GM21515 (cell line): ENCODE measurements around the gene BPIFB6.

Experiments used
- ATAC-seq: cut with Tn5 transposase; IDR thresholded peaks from one replicate; pipeline ENCODE4 v1.9.1; 2021; ENCODE audit not compliant: unreplicated experiment

Gene BPIFB6

GRCh38 chr20:33015700-33016580, 15.5 kb upstream of the BPIFB6 start:
- no peak for ATAC-seq

GRCh38 chr20:33016581-33017109, 14.8 kb upstream of the BPIFB6 start:
- no peak for ATAC-seq

- ATAC-seq = no peak
Measured at GRCh38 chr20:33017542-33017941, 13.9 kb upstream of the BPIFB6 start.

- ATAC-seq = no peak
Measured at GRCh38 chr20:33018169-33018931, 13.1 kb upstream of the BPIFB6 start.

- no peak for ATAC-seq
Measured at GRCh38 chr20:33019465-33020277, 11.8 kb upstream of the BPIFB6 start.

GRCh38 chr20:33020278-33021161, 10.9 kb upstream of the BPIFB6 start:
- no peak for ATAC-seq

- ATAC-seq = no peak
Measured at GRCh38 chr20:33021879-33022278, 9.6 kb upstream of the BPIFB6 start.

GRCh38 chr20:33022289-33022688, 9.2 kb upstream of the BPIFB6 start:
- ATAC-seq = no peak

- no peak for ATAC-seq
Measured at GRCh38 chr20:33022694-33023438, 8.6 kb upstream of the BPIFB6 start.

- ATAC-seq = no peak
Measured at GRCh38 chr20:33023439-33024242, 7.8 kb upstream of the BPIFB6 start.

GRCh38 chr20:33024243-33024560, 7.2 kb upstream of the BPIFB6 start:
- ATAC-seq = no peak

- ATAC-seq = no peak
Measured at GRCh38 chr20:33024609-33025317, 6.7 kb upstream of the BPIFB6 start.

- ATAC-seq = no peak
Measured at GRCh38 chr20:33025318-33025876, 6.1 kb upstream of the BPIFB6 start.

- no peak for ATAC-seq
Measured at GRCh38 chr20:33026072-33026778, 5.2 kb upstream of the BPIFB6 start.

GRCh38 chr20:33026779-33027759, 4.4 kb upstream of the BPIFB6 start:
- no peak for ATAC-seq
